Mammary epithelial cell (primary cell): ENCODE data around the gene DNLZ.

ENCODE experiments used
- CTCF ChIP-seq, 2 donors: IDR thresholded peaks in 1 of 2; conservative IDR thresholded peaks in 1 of 2; 2 replicates each; pipeline ENCODE4 v1.5.1; 2011 to 2012; ENCODE audit warnings: inconsistent platforms in 2 of 2, low read length in 2 of 2, mild to moderate bottlenecking in 2 of 2, control low read depth in 1 of 2, low read depth in 1 of 2; ENCODE audit not compliant: insufficient read depth in 1 of 2; ENCODE audit errors: extremely low read depth in 1 of 2
- EZH2 ChIP-seq: IDR thresholded peaks from 2 replicates; pipeline ENCODE4 v1.6.1; 2012; ENCODE audit warnings: low read length, inconsistent platforms, borderline replicate concordance

DNA sequence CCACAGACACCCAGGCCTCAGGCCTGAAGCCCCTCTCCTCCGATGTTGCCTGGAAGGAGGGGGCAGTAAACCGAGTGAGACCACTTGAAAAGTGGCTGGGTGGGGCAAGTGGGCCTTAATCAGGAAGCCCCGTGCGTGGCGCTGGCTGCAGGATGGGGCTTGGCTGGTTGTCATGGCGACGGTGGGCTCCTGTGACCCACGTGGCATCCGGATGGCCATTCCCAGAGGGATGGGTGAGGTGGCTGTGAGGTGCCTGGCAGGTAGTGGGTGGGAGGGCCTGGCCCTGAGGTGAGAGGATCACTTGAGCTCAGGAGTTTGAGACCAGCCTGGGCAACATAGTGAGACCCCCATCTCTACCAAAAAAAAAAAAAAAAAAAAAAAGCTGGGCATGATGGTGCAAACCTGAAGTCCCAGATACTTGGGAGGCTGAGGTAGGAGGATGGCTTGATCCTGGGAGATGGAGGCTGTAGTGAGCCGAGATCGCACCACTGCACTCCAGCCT, 31.0 kb downstream of the DNLZ start:
- TF ChIP-seq EZH2 (no peak), CTCF (conservative IDR thresholded peaks at IDR 0.05 in 1 of 2, IDR thresholded peaks at IDR 0.05 in 1 of 2; ENCODE audit: extremely low read depth in 1 of 2, insufficient read depth in 1 of 2, low read depth in 1 of 2, low read length in 2 of 2) (no peak)
